Upper lobe of left lung (tissue), 6 donors: ENCODE results near the gene DHX15. TPM values are rescaled to one million over a fixed set of nuclear protein-coding genes. Genes with fewer than 3 reads are reported as not detected.
A peak's percentile ranks its signal among the peaks of the same experiment; 100 is the strongest.
"Not testable (repeated sequence)": the region's sequence is repeated elsewhere in the genome, so short reads cannot be mapped to it uniquely, and the experiment has no call there.

ENCODE experiments used
- ATAC-seq, 2 donors: fragments of 200-7000 bp; cut with Tn5 transposase; one replicate each; pipeline ENCODE4 v1.9.1; 2022; ENCODE audit warnings: mild to moderate bottlenecking in 2 of 2, moderate library complexity in 2 of 2; ENCODE audit not compliant: low FRiP score in 2 of 2
- DNase-seq, 2 donors: peaks; one replicate each; pipeline ENCODE4 v3.0.0-alpha.2; 2019 to 2020
- H3K27ac ChIP-seq, 4 donors: fragments of 200-600 bp; sonication (generic); one replicate each; pipeline ENCODE4 v1.5.1; 2016 to 2019
- H3K27me3 ChIP-seq, 4 donors: fragments of 200-600 bp; sonication (generic); one replicate each; pipeline ENCODE4 v1.5.1; 2017 to 2019
- H3K36me3 ChIP-seq, 4 donors: fragments of 200-600 bp; sonication (generic); one replicate each; pipeline ENCODE4 v1.5.1; 2016 to 2019
- H3K4me1 ChIP-seq, 4 donors: fragments of 200-600 bp; sonication (generic); one replicate each; pipeline ENCODE4 v1.5.1; 2018 to 2019
- H3K4me3 ChIP-seq, 4 donors: fragments of 200-600 bp; sonication (generic); one replicate each; pipeline ENCODE4 v1.5.1; 2017 to 2019; ENCODE audit warnings: mild to moderate bottlenecking in 2 of 4, moderate library complexity in 1 of 4
- H3K9me3 ChIP-seq, 4 donors: fragments of 200-600 bp; sonication (generic); one replicate each; pipeline ENCODE4 v1.5.1; 2018 to 2019
- CTCF ChIP-seq, 6 experiments: fragments of 450-650 bp in 4 of 6; fragments of 200-600 bp in 2 of 6; sonication (generic) in 2 of 6; IDR thresholded peaks; one replicate each; pipeline ENCODE4 v1.5.1; 2016 to 2019; ENCODE audit warnings: antibody characterized with exemption in 6 of 6
- EP300 ChIP-seq, 4 donors: sonication (generic); formaldehyde crosslinking; IDR thresholded peaks; one replicate each; pipeline ENCODE4 v1.5.1; 2017; ENCODE audit warnings: antibody characterized with exemption in 4 of 4, control low read depth in 2 of 4
- POLR2A ChIP-seq, 4 donors: fragments of 450-650 bp; IDR thresholded peaks; one replicate each; pipeline ENCODE4 v1.5.1; 2016 to 2017; ENCODE audit warnings: antibody characterized with exemption in 4 of 4, mild to moderate bottlenecking in 2 of 4
- POLR2AphosphoS5 ChIP-seq, 2 donors: sonication (generic); formaldehyde crosslinking; IDR thresholded peaks; one replicate each; pipeline ENCODE4 v1.5.1; 2017; ENCODE audit warnings: antibody characterized with exemption in 2 of 2
- WGBS, 2 donors: methylation state at CpG; one replicate each; pipeline ENCODE4 v1.1.5; 2017 to 2018; 5-methylcytosine and 5-hydroxymethylcytosine counted together
- total RNA-seq, 6 donors: library from RNA; depleted of rRNA in 4 of 6; stranded (reverse); fragments of >200 nt in 4 of 6; gene quantifications; one replicate each; pipeline versions ENCODE4 v1.1.0 to v1.2.1, GENCODE V29; 2016 to 2021
- donor health status: DM: no; HTN: no; CAD: no; lungs with moderate emphysema.
- donor health status: DM: no; HTN: yes; CAD: no; lungs with severe emphysema.

DHX15 gene
- total RNA-seq, 6 donors from 2014 or later = 83.8 to 201 (median 107) TPM

GRCh38 chr4:24507439-24507838, 76.9 kb downstream of the DHX15 start:
- Histone ChIP-seq H3K27me3 (no peaks in the 10 kb centered on the region), H3K4me3 (no peak overlapping the region), H3K9me3 (no peaks in the 10 kb centered on the region), H3K36me3 (no peaks in the 10 kb centered on the region), H3K4me1 (no peaks in the 10 kb centered on the region), H3K27ac (no peak overlapping the region)
- 89 to 94% methylated on average over 7 of the region's 7 CpGs for WGBS, 2 donors
- TF ChIP-seq CTCF (IDR thresholded peaks at IDR 0.05) (no peak), EP300 (IDR thresholded peaks at IDR 0.05) (no peak), POLR2AphosphoS5 (IDR thresholded peaks at IDR 0.05) (no peak), POLR2A (IDR thresholded peaks at IDR 0.05) (no peak)
- ATAC-seq (no peak), DNase-seq (no peak)

DNA sequence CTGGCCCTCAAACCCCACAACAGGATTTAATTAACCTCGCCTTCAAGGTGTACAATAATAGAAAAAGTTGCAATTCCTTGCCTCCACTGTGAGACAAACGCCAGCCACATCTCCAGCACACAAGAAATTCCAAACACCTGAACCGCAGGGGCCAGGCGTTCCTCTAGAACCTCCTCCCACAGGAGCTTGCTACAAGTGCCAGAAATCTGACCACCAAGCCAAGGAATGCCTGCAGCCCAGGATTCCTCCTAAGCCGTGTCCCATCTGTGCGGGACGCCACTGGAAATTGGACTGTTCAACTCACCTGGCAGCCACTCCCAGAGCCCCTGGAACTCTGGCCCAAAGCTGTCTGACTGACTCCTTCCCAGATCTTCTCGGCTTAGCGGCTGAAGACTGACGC, 81.3 kb downstream of the DHX15 start:
- not testable (repeated sequence) for H3K36me3 ChIP-seq, H3K27ac ChIP-seq, H3K4me3 ChIP-seq, H3K27me3 ChIP-seq, H3K4me1 ChIP-seq, ATAC-seq, H3K9me3 ChIP-seq
- DNase-seq = peak in 1 of 2 donors; percentile 34
- WGBS, 2 donors = 86 to 92% methylated on average over 7 to 10 of the region's 10 CpGs

DNA sequence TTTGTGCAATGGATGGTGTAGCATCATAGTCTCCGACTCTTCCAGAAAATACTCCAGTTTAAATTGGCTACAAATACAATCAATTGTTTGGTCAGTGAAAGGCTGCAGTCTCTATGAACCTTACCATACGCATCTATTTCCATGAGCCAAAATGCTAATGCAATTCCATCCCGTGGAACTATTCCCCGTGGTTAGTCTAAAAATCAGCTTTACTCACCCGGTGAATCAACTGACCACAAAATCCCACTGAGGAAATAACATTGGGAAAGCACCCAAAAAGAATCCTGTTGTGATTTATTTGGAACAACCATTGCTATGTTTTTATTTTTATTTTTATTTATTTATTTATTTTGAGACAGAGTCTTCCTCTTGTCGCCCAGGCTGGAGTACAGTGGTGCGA, 87.1 kb downstream of the DHX15 start:
- Histone ChIP-seq H3K36me3 (no peaks in the 10 kb centered on the region), H3K27me3 (no peaks in the 10 kb centered on the region), H3K9me3 (no peaks in the 10 kb centered on the region), H3K27ac (no peak overlapping the region), H3K4me3 (no peak overlapping the region), H3K4me1 (no peaks in the 10 kb centered on the region)
- ATAC-seq = no peak
- TF ChIP-seq POLR2AphosphoS5 (IDR thresholded peaks at IDR 0.05) (no peak), EP300 (IDR thresholded peaks at IDR 0.05) (no peak), CTCF (IDR thresholded peaks at IDR 0.05) (no peak), POLR2A (IDR thresholded peaks at IDR 0.05) (no peak)
- DNase-seq = no peak
- 84 to 96% methylated on average over 7 of the region's 7 CpGs for WGBS, 2 donors

- Histone ChIP-seq H3K27me3 (no peaks in the 10 kb centered on the region), H3K36me3 (no peaks in the 10 kb centered on the region), H3K4me3 (no peak overlapping the region), H3K27ac (no peak overlapping the region), H3K4me1 (no peaks in the 10 kb centered on the region), H3K9me3 (no peaks in the 10 kb centered on the region)
- TF ChIP-seq POLR2A (IDR thresholded peaks at IDR 0.05) = no peak
- no peak for TF ChIP-seq EP300 (IDR thresholded peaks at IDR 0.05)
- TF ChIP-seq POLR2AphosphoS5 (IDR thresholded peaks at IDR 0.05) = no peak
- TF ChIP-seq CTCF (IDR thresholded peaks at IDR 0.05) = no peak
- ATAC-seq (no peak), DNase-seq (no peak)
- 90 to 91% methylated on average over 6 of the region's 6 CpGs for WGBS, 2 donors
These were observed 87.8 kb downstream of the DHX15 start for GRCh38 chr4:24496597-24496996.

GRCh38 chr4:24495388-24495787, 89.0 kb downstream of the DHX15 start:
- 94% methylated on average over 1 of the region's 1 CpG for WGBS, 2 donors
- Histone ChIP-seq H3K9me3 (no peaks in the 10 kb centered on the region), H3K27me3 (no peaks in the 10 kb centered on the region), H3K4me1 (no peaks in the 10 kb centered on the region), H3K4me3 (no peak overlapping the region), H3K36me3 (no peaks in the 10 kb centered on the region), H3K27ac (no peak overlapping the region)
- DNase-seq (no peak), ATAC-seq (no peak)
- no peak for TF ChIP-seq POLR2A (IDR thresholded peaks at IDR 0.05)
- no peak for TF ChIP-seq POLR2AphosphoS5 (IDR thresholded peaks at IDR 0.05)
- no peak for TF ChIP-seq EP300 (IDR thresholded peaks at IDR 0.05)
- TF ChIP-seq CTCF (IDR thresholded peaks at IDR 0.05) = no peak
